ENCODE data around the gene MYLK.

- TF ChIP-seq CTCF (IDR thresholded peaks at IDR 0.05): no peak
- no peak for TF ChIP-seq POLR2A (IDR thresholded peaks at IDR 0.05)
- TF ChIP-seq EP300 (IDR thresholded peaks at IDR 0.05): no peak
Observed at GRCh38 chr3:123758081-123758564, 126.0 kb downstream of the MYLK start.

Data from tibial nerve (tissue), 4 donors.